Endodermal cell (in vitro differentiated cells): Measurements from ENCODE around the gene WDTC1. TPM values are rescaled to one million over a fixed set of nuclear protein-coding genes. Genes with fewer than 3 reads are reported as not detected.
A peak's percentile ranks its signal among the peaks of the same experiment; 100 is the strongest.

Experiments
- DNase-seq: peaks from one replicate; pipeline ENCODE4 v3.0.0-alpha.2; 2017
- H3K27ac ChIP-seq: 2 replicates; pipeline ENCODE4 v1.5.1; 2013; ENCODE audit warnings: mild to moderate bottlenecking, low read depth, low read length, moderate library complexity
- H3K27me3 ChIP-seq: 2 replicates; pipeline ENCODE4 v1.6.1; 2013; ENCODE audit warnings: mild to moderate bottlenecking, low read length, moderate library complexity; ENCODE audit not compliant: insufficient read depth, control insufficient read depth, poor library complexity, severe bottlenecking
- H3K36me3 ChIP-seq: 2 replicates; pipeline ENCODE4 v1.7.0; 2013; ENCODE audit warnings: mild to moderate bottlenecking, low read length, moderate library complexity; ENCODE audit not compliant: control insufficient read depth, insufficient read depth
- H3K4me1 ChIP-seq: one replicate; pipeline ENCODE4 v1.7.0; 2013; ENCODE audit warnings: low read length; ENCODE audit not compliant: control insufficient read depth, insufficient read depth
- H3K4me3 ChIP-seq: 2 replicates; pipeline ENCODE4 v1.5.1; 2013; ENCODE audit warnings: mild to moderate bottlenecking, low read length, moderate library complexity
- H3K9ac ChIP-seq: 2 replicates; pipeline ENCODE4 v1.6.1; 2013; ENCODE audit warnings: mild to moderate bottlenecking, low read length, moderate library complexity; ENCODE audit not compliant: poor library complexity, severe bottlenecking; ENCODE audit errors: extremely low read depth
- H3K9me3 ChIP-seq: 2 replicates; pipeline ENCODE4 v1.6.1; 2013; ENCODE audit warnings: mild to moderate bottlenecking, low read length, moderate library complexity; ENCODE audit not compliant: control insufficient read depth
- H3K27ac Mint-ChIP-seq: 2 replicates; pipeline ENCODE4 v1.8.0; 2020; ENCODE audit warnings: mixed read lengths
- H3K27me3 Mint-ChIP-seq: 2 replicates; pipeline ENCODE4 v1.8.0; 2021; ENCODE audit warnings: mild to moderate bottlenecking, mixed read lengths; ENCODE audit not compliant: insufficient read depth
- H3K36me3 Mint-ChIP-seq: 2 replicates; pipeline ENCODE4 v1.8.0; 2020; ENCODE audit warnings: low read depth, mixed read lengths
- H3K4me1 Mint-ChIP-seq: 2 replicates; pipeline ENCODE4 v1.8.0; 2020; ENCODE audit warnings: mixed read lengths
- H3K4me3 Mint-ChIP-seq: 2 replicates; pipeline ENCODE4 v1.8.0; 2020; ENCODE audit warnings: mild to moderate bottlenecking, moderate library complexity, mixed read lengths
- H3K9me3 Mint-ChIP-seq: 2 replicates; pipeline ENCODE4 v1.8.0; 2020; ENCODE audit warnings: mild to moderate bottlenecking, mixed read lengths
- CTCF ChIP-seq: fragments of 200-600 bp; sonication (generic); conservative IDR thresholded peaks from 2 replicates; pipeline ENCODE4 v1.5.0; 2021; ENCODE audit warnings: antibody characterized with exemption, mild to moderate bottlenecking
- WGBS, 2 experiments: methylation state at CpG; one replicate each; pipeline versions ENCODE4 v1.1.5 to v1.1.7; 2013; ENCODE audit warnings: missing lambda C conversion rate in 2 of 2, mixed read lengths in 1 of 2; ENCODE audit not compliant: insufficient coverage in 1 of 2, insufficient read length in 1 of 2; 5-methylcytosine and 5-hydroxymethylcytosine counted together
- total RNA-seq, 2 donors: library from RNA; stranded (reverse); fragmentation: NEBNext Ultra II Directional in 1 of 2; extraction: Animal tissue kit (Norgen Biotek cat#: 25700) in 1 of 2; gene quantifications; 2 replicates in 1 of 2; 3 replicates in 1 of 2; pipeline ENCODE4 v1.2.1, GENCODE V29; 2021

Gene WDTC1
- total RNA-seq, 2 donors from 2014 or later = 34.7 to 41.9 TPM

GRCh38 chr1:27306071-27306470 is 71.6 kb downstream of the WDTC1 start:
- no peaks in the 10 kb centered on the region for H3K27me3 ChIP-seq
- peaks cover 15% of the 10 kb centered on the region for H3K4me1 ChIP-seq
- H3K4me3 Mint-ChIP-seq = no peak overlapping the region
- peak; percentile 36 for DNase-seq
- H3K36me3 Mint-ChIP-seq = peaks cover 14% of the 10 kb centered on the region
- 90 to 96% methylated on average over 6 to 11 of the region's 11 CpGs for WGBS, 2 experiments
- H3K4me3 ChIP-seq = no peak overlapping the region
- no peaks in the 10 kb centered on the region for H3K36me3 ChIP-seq
- no peak overlapping the region for H3K27ac Mint-ChIP-seq
- no peaks in the 10 kb centered on the region for H3K27me3 Mint-ChIP-seq
- no peak overlapping the region for H3K9ac ChIP-seq
- peaks cover 24% of the 10 kb centered on the region for H3K4me1 Mint-ChIP-seq
- H3K9me3 ChIP-seq = no peaks in the 10 kb centered on the region
- TF ChIP-seq CTCF = no peak
- H3K27ac ChIP-seq = peak overlapping the region; percentile 79
- no peaks in the 10 kb centered on the region for H3K9me3 Mint-ChIP-seq

GRCh38 chr1:27306892-27307761 is 72.7 kb downstream of the WDTC1 start:
- Histone ChIP-seq H3K9me3 (no peaks in the 10 kb centered on the region), H3K27ac (peak overlapping the region; percentile 79), H3K4me1 (peaks cover 15% of the 10 kb centered on the region), H3K9ac (peak overlapping the region; percentile 11), H3K27me3 (no peaks in the 10 kb centered on the region), H3K36me3 (no peaks in the 10 kb centered on the region), H3K4me3 (no peak overlapping the region)
- peak; percentile 69 for TF ChIP-seq CTCF
- Mint-ChIP-seq H3K4me3 (no peak overlapping the region), H3K9me3 (no peaks in the 10 kb centered on the region), H3K36me3 (peaks cover 5% of the 10 kb centered on the region), H3K27me3 (no peaks in the 10 kb centered on the region), H3K27ac (peak overlapping the region; percentile 83), H3K4me1 (peaks cover 18% of the 10 kb centered on the region)
- WGBS, 2 experiments = 45 to 53% methylated on average over 4 to 11 of the region's 11 CpGs
- peak; percentile 93 for DNase-seq

- no peaks in the 10 kb centered on the region for H3K9me3 Mint-ChIP-seq
- H3K27ac Mint-ChIP-seq = peak overlapping the region; percentile 83
- Histone ChIP-seq H3K9ac (peak overlapping the region; percentile 11), H3K36me3 (no peaks in the 10 kb centered on the region), H3K4me1 (peaks cover 15% of the 10 kb centered on the region), H3K27me3 (no peaks in the 10 kb centered on the region), H3K4me3 (no peak overlapping the region), H3K9me3 (no peaks in the 10 kb centered on the region), H3K27ac (peak overlapping the region; percentile 79)
- peak; percentile 74 for DNase-seq
- peak; percentile 32 for TF ChIP-seq CTCF
- 78 to 88% methylated on average over 3 to 6 of the region's 6 CpGs for WGBS, 2 experiments
- peaks cover 18% of the 10 kb centered on the region for H3K4me1 Mint-ChIP-seq
- no peak overlapping the region for H3K4me3 Mint-ChIP-seq
- peaks cover 3% of the 10 kb centered on the region for H3K36me3 Mint-ChIP-seq
- H3K27me3 Mint-ChIP-seq = no peaks in the 10 kb centered on the region
Observed at GRCh38 chr1:27307874-27308598, 73.6 kb downstream of the WDTC1 start.
